HepG2 (cell line): ENCODE results near the gene FCMR. TPM values are rescaled to one million over a fixed set of nuclear protein-coding genes. Genes with fewer than 3 reads are reported as not detected.

Experiments
- ATAC-seq: fragments of 200-7000 bp; cut with Tn5 transposase; 3 replicates; pipeline ENCODE4 v1.9.1; 2020; ENCODE audit warnings: mild to moderate bottlenecking, moderate library complexity
- BruUV-seq: library from RNA; stranded (reverse); fragments of 400-500 nt; replicated peaks from 2 replicates; lab custom pipeline; 2021; lab: Mats Ljungman, UMichigan
- CTCF ChIA-PET: fragments of 300-600 bp; formaldehyde crosslinking; extraction: SDS; loops from one replicate; lab custom pipeline; 2021; ENCODE audit warnings: low total read pairs, inconsistent platforms, low intra/inter-chr PET ratio; lab: Yijun Ruan, JAX
- POLR2A ChIA-PET: fragments of 350-600 bp; sonication (Branson Sonifier 250); formaldehyde crosslinking; loops from one replicate; lab custom pipeline; 2020; ENCODE audit warnings: antibody characterized with exemption, inconsistent platforms; lab: Yijun Ruan, JAX
- DNase-seq: peaks from one replicate; pipeline ENCODE4 v3.0.0-alpha.2; 2015; ENCODE audit warnings: low spot score
- FAIRE-seq: peaks from 3 replicates; lab custom pipeline; 2011; peaks lifted over from hg19 to GRCh38; lab: Jason Lieb, UNC
- H2AFZ ChIP-seq: one replicate; pipeline ENCODE4 v1.6.1; 2011; ENCODE audit warnings: low read length, inconsistent platforms
- H3K27ac ChIP-seq: fragments of 300-600 bp; 3 replicates; pipeline ENCODE4 v1.8.0; 2011; ENCODE audit warnings: mixed run types, mild to moderate bottlenecking, mixed read lengths, low read length, inconsistent platforms; ENCODE audit not compliant: insufficient read depth; ENCODE audit errors: extremely low read length
- H3K27me3 ChIP-seq, 2 experiments: fragments of 200-600 bp in 1 of 2; 2 replicates in 1 of 2; 3 replicates in 1 of 2; pipeline versions ENCODE4 v1.6.0 to v1.8.0; 2011; ENCODE audit warnings: low read length in 2 of 2, mild to moderate bottlenecking in 2 of 2, moderate library complexity in 2 of 2, inconsistent platforms in 1 of 2; ENCODE audit not compliant: insufficient read depth in 2 of 2, control insufficient read depth in 1 of 2
- H3K36me3 ChIP-seq, 2 experiments: fragments of 200-600 bp in 1 of 2; replicated peaks in 1 of 2; 2 replicates in 1 of 2; 3 replicates in 1 of 2; pipeline versions ENCODE4 v1.5.1 to v1.8.0; 2011; ENCODE audit warnings: low read length in 2 of 2, inconsistent platforms in 1 of 2; ENCODE audit not compliant: insufficient read depth in 2 of 2, control insufficient read depth in 1 of 2
- H3K4me1 ChIP-seq: 2 replicates; pipeline ENCODE4 v1.5.1; 2012; ENCODE audit warnings: low read length, inconsistent platforms; ENCODE audit not compliant: insufficient read depth
- H3K4me2 ChIP-seq: 2 replicates; pipeline ENCODE4 v1.6.0; 2011; ENCODE audit warnings: low read depth, low read length, inconsistent platforms
- H3K4me3 ChIP-seq, 3 experiments: fragments of 200-600 bp in 1 of 3; sonication (generic), shearing (Covaris generic) in 1 of 3; replicated peaks in 1 of 3; 2 replicates each; pipeline ENCODE4 v1.5.1; 2011 to 2016; ENCODE audit warnings: low read length in 3 of 3, inconsistent platforms in 2 of 3, low read depth in 2 of 3, mild to moderate bottlenecking in 2 of 3, control low read depth in 1 of 3, mixed read lengths in 1 of 3; ENCODE audit not compliant: insufficient read depth in 1 of 3
- H3K79me2 ChIP-seq: one replicate; pipeline ENCODE4 v1.6.1; 2011; ENCODE audit warnings: low read length, inconsistent platforms; ENCODE audit not compliant: insufficient read depth
- H3K9ac ChIP-seq: 2 replicates; pipeline ENCODE4 v1.6.0; 2011; ENCODE audit warnings: mild to moderate bottlenecking, low read depth, low read length, inconsistent platforms; ENCODE audit not compliant: insufficient read depth
- H3K9me3 ChIP-seq: 2 replicates; pipeline ENCODE4 v1.5.1; 2012; ENCODE audit warnings: mild to moderate bottlenecking, low read length
- H4K20me1 ChIP-seq: 2 replicates; pipeline ENCODE4 v1.6.0; 2011; ENCODE audit warnings: inconsistent platforms, mild to moderate bottlenecking, low read length, moderate library complexity; ENCODE audit not compliant: insufficient read depth
- CENPT ChIP-seq: sonication (generic); formaldehyde crosslinking; IDR thresholded peaks from 2 replicates; pipeline ENCODE4 v1.8.0; 2022; ENCODE audit warnings: low read depth, mild to moderate bottlenecking, moderate library complexity, missing genetic modification reagents
- IKZF1 ChIP-seq: fragments of 450-650 bp; IDR thresholded peaks from 2 replicates; pipeline ENCODE4 v1.7.1; 2016
- JUNB ChIP-seq: sonication (generic); formaldehyde crosslinking; IDR thresholded peaks from 2 replicates; pipeline ENCODE4 v1.8.0; 2022; ENCODE audit warnings: missing genetic modification reagents, mild to moderate bottlenecking, borderline replicate concordance
- SKIL ChIP-seq: sonication (generic); formaldehyde crosslinking; IDR thresholded peaks from 2 replicates; pipeline ENCODE4 v1.8.0; 2022; ENCODE audit warnings: missing genetic modification reagents, mild to moderate bottlenecking, moderate library complexity, borderline replicate concordance
- SOX6 ChIP-seq, 2 experiments: fragments of 450-650 bp in 1 of 2; sonication (generic) in 1 of 2; formaldehyde crosslinking in 1 of 2; IDR thresholded peaks; 2 replicates each; pipeline versions ENCODE4 v1.4.0 to v1.6.1; 2017 to 2020; ENCODE audit warnings: antibody characterized with exemption in 1 of 2, mild to moderate bottlenecking in 1 of 2, missing genetic modification reagents in 1 of 2
- TCF7L2 ChIP-seq: IDR thresholded peaks from 2 replicates; pipeline ENCODE4 v1.6.1; 2011; ENCODE audit warnings: mild to moderate bottlenecking, low read depth, low read length, moderate library complexity
- YEATS2 ChIP-seq: sonication (generic); formaldehyde crosslinking; IDR thresholded peaks from 2 replicates; pipeline ENCODE4 v1.4.0; 2020; ENCODE audit warnings: missing genetic modification reagents, borderline replicate concordance
- ZNF10 ChIP-seq: sonication (generic); formaldehyde crosslinking; IDR thresholded peaks from 2 replicates; pipeline ENCODE4 v1.4.0; 2020; ENCODE audit warnings: mild to moderate bottlenecking, low read depth, missing genetic modification reagents, borderline replicate concordance
- WGBS: methylation state at CpG from one replicate; pipeline ENCODE4 v1.1.6; 2017; ENCODE audit warnings: low lambda C conversion rate; 5-methylcytosine and 5-hydroxymethylcytosine counted together
- in situ Hi-C: cut with HindIII; loops from 2 replicates; pipeline ENCODE4 v1.10.0; 2017; ENCODE audit warnings: low pct_unique_long_range_greater_than_20kb; ENCODE audit not compliant: extremely low pct_ligation_motif_present
- intact Hi-C: fragments of 100-400 bp; cut with micrococcal nuclease; formaldehyde crosslinking; loops from one replicate; pipeline ENCODE4 v1.10.0; 2022; ENCODE audit not compliant: unreplicated experiment
- polyA plus RNA-seq, 8 experiments: library from polyadenylated mRNA; depleted of rRNA in 3 of 8; stranded (reverse) in 7 of 8; unstranded in 1 of 8; fragments of >200 nt; fragmentation: Illumina TruSeq in 4 of 8; extraction: Trizol in 4 of 8; gene quantifications; 2 replicates each; pipeline versions ENCODE4 v1.2.1 to v1.2.3, GENCODE V29; 2011 to 2016; ENCODE audit warnings: low read depth in 4 of 8, missing spikeins in 1 of 8, mixed read lengths in 1 of 8; ENCODE audit not compliant: insufficient read depth in 1 of 8
- total RNA-seq, 5 experiments: library from RNA; depleted of rRNA; stranded (reverse); fragments of >200 nt; fragmentation: Illumina TruSeq; extraction: Trizol; gene quantifications; 2 replicates each; pipeline ENCODE4 v1.2.3, GENCODE V29; 2016; ENCODE audit warnings: low read depth in 1 of 5
- TF ChIP-seq, protein P1 (sequence below): sonication (generic); formaldehyde crosslinking; IDR thresholded peaks from 2 replicates; pipeline ENCODE4 v1.4.0; 2020; ENCODE audit warnings: mild to moderate bottlenecking, missing genetic modification reagents
- TF ChIP-seq, protein P2 (sequence below): sonication (generic); formaldehyde crosslinking; IDR thresholded peaks from 2 replicates; pipeline ENCODE4 v1.4.0; 2020; ENCODE audit warnings: mild to moderate bottlenecking, low read depth, missing genetic modification reagents
- TF ChIP-seq, protein P3 (sequence below): sonication (generic); formaldehyde crosslinking; IDR thresholded peaks from 2 replicates; pipeline ENCODE4 v1.4.0; 2020; ENCODE audit warnings: mild to moderate bottlenecking, missing genetic modification reagents

FCMR gene
- total and polyA plus RNA-seq, 2 of the 13 experiments (the other 11 are each of a cell fraction or from before 2014, with no cell fraction given): not detected

DNA sequence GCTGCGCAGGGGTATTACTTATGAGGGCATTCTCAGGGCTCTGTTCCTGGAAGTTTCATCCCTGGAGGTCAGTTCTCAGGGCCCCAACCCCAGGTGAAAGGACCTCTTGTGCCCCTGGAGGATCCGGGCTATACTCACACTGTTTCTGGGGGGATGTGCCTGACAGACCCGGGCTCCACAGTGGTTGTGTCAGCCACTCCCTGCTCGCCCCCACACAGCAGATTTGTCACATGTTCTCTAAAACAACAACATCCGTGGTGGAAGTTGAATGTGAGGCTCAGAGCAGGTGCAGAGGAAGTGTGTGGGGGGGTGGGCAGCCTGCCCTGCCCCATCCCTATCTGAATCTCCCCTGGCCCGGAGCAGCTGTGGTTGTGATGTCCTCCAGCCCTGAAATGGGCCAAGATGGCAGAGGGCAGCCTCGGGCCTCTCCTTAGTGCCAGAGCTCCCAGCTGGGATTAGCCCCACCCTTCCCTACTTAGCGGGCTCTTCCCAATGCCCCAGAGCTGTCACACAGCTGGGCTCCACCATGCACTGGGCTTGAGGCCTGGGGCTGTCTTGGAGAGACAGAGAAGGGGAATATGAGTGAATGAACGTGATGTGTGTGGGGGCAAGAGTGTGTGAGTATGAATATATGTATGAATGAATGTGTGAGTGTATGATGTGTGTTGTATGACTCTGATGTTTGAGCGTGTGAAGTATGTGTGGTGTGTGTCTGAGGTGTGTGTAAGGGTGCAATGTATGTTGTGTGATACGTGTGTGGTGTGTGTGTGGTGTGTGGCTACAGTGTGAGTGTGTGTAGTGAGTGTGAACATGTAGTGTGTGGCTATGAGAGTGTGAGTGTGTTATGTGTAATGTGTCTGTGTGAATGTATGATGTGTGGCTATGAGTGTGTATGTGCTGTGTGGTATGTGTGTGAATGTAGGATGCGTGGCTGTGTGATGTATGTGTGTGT is 1.5 kb upstream of the FCMR start:
- in situ Hi-C loops: loop anchor here (25.0 kb wide), 1 partner anchor 286 kb away; the partner anchor contains the start of gene DYRK3
- intact Hi-C loops: no loop called here
- no peaks in the 10 kb centered on the region for H4K20me1 ChIP-seq
- TF ChIP-seq JUNB (CRISPR knock-in tag): 0 out of 2 replicates have a peak, but pooled peaks have one; percentile 30
- TF ChIP-seq, protein P1, sequence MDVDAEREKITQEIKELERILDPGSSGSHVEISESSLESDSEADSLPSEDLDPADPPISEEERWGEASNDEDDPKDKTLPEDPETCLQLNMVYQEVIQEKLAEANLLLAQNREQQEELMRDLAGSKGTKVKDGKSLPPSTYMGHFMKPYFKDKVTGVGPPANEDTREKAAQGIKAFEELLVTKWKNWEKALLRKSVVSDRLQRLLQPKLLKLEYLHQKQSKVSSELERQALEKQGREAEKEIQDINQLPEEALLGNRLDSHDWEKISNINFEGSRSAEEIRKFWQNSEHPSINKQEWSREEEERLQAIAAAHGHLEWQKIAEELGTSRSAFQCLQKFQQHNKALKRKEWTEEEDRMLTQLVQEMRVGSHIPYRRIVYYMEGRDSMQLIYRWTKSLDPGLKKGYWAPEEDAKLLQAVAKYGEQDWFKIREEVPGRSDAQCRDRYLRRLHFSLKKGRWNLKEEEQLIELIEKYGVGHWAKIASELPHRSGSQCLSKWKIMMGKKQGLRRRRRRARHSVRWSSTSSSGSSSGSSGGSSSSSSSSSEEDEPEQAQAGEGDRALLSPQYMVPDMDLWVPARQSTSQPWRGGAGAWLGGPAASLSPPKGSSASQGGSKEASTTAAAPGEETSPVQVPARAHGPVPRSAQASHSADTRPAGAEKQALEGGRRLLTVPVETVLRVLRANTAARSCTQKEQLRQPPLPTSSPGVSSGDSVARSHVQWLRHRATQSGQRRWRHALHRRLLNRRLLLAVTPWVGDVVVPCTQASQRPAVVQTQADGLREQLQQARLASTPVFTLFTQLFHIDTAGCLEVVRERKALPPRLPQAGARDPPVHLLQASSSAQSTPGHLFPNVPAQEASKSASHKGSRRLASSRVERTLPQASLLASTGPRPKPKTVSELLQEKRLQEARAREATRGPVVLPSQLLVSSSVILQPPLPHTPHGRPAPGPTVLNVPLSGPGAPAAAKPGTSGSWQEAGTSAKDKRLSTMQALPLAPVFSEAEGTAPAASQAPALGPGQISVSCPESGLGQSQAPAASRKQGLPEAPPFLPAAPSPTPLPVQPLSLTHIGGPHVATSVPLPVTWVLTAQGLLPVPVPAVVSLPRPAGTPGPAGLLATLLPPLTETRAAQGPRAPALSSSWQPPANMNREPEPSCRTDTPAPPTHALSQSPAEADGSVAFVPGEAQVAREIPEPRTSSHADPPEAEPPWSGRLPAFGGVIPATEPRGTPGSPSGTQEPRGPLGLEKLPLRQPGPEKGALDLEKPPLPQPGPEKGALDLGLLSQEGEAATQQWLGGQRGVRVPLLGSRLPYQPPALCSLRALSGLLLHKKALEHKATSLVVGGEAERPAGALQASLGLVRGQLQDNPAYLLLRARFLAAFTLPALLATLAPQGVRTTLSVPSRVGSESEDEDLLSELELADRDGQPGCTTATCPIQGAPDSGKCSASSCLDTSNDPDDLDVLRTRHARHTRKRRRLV (CRISPR knock-in tag): no peak
- peak; percentile 52; the same call in 1 of the 2 replicates for TF ChIP-seq IKZF1
- no peak for TF ChIP-seq TCF7L2
- TF ChIP-seq CENPT (CRISPR knock-in tag): no peak
- no peak for TF ChIP-seq ZNF10
- TF ChIP-seq SKIL (CRISPR knock-in tag): 0 out of 2 replicates have a peak, but pooled peaks have one; percentile 4
- TF ChIP-seq, protein P2, sequence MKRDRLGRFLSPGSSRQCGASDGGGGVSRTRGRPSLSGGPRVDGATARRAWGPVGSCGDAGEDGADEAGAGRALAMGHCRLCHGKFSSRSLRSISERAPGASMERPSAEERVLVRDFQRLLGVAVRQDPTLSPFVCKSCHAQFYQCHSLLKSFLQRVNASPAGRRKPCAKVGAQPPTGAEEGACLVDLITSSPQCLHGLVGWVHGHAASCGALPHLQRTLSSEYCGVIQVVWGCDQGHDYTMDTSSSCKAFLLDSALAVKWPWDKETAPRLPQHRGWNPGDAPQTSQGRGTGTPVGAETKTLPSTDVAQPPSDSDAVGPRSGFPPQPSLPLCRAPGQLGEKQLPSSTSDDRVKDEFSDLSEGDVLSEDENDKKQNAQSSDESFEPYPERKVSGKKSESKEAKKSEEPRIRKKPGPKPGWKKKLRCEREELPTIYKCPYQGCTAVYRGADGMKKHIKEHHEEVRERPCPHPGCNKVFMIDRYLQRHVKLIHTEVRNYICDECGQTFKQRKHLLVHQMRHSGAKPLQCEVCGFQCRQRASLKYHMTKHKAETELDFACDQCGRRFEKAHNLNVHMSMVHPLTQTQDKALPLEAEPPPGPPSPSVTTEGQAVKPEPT (CRISPR knock-in tag): no peak
- 0 out of 2 replicates have a peak, but pooled peaks have one; percentile 49 for TF ChIP-seq SOX6 (IDR thresholded peaks at IDR 0.05)
- TF ChIP-seq SOX6 (CRISPR knock-in tag; IDR thresholded peaks at IDR 0.05): no peak
- no peak for TF ChIP-seq YEATS2 (CRISPR knock-in tag)
- TF ChIP-seq, protein P3, sequence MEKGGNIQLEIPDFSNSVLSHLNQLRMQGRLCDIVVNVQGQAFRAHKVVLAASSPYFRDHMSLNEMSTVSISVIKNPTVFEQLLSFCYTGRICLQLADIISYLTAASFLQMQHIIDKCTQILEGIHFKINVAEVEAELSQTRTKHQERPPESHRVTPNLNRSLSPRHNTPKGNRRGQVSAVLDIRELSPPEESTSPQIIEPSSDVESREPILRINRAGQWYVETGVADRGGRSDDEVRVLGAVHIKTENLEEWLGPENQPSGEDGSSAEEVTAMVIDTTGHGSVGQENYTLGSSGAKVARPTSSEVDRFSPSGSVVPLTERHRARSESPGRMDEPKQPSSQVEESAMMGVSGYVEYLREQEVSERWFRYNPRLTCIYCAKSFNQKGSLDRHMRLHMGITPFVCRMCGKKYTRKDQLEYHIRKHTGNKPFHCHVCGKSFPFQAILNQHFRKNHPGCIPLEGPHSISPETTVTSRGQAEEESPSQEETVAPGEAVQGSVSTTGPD (CRISPR knock-in tag): no peak

More for the DNA sequence above, 1.5 kb upstream of the FCMR start:
- Histone ChIP-seq H3K4me1 (peaks cover 35% of the 10 kb centered on the region), H3K9ac (no peak overlapping the region), H3K27ac (no peak overlapping the region), H3K9me3 (no peaks in the 10 kb centered on the region), H3K27me3 (no peaks in the 10 kb centered on the region), H2AFZ (no peak overlapping the region), H3K4me3 (no peak overlapping the region), H3K79me2 (no peaks in the 10 kb centered on the region), H3K36me3 (no peaks in the 10 kb centered on the region), H3K4me2 (no peak overlapping the region)
- WGBS: 49% methylated on average over 12 of the region's 12 CpGs
- BruUV-seq: no TSS peak
- POLR2A ChIA-PET: no interaction called here
- DNase-seq (no peak), ATAC-seq (no peak), FAIRE-seq (no peak)
- CTCF ChIA-PET: no interaction called here
